Neutrophil (primary cell): ENCODE measurements around the gene AMHR2.
A peak's percentile ranks its signal among the peaks of the same experiment; 100 is the strongest.

Experiments used
- H3K27ac ChIP-seq: fragments of 200-600 bp; sonication (generic); 2 replicates; pipeline ENCODE4 v1.5.1; 2016; ENCODE audit warnings: mild to moderate bottlenecking, moderate library complexity
- H3K27me3 ChIP-seq: fragments of 200-600 bp; sonication (generic); 2 replicates; pipeline ENCODE4 v1.6.0; 2016; ENCODE audit warnings: mild to moderate bottlenecking
- H3K36me3 ChIP-seq: fragments of 200-600 bp; sonication (generic); 2 replicates; pipeline ENCODE4 v1.5.1; 2017
- H3K4me1 ChIP-seq, 2 experiments: fragments of 200-600 bp in 1 of 2; sonication (generic) in 1 of 2; 1 replicate in 1 of 2; 2 replicates in 1 of 2; pipeline versions ENCODE4 v1.5.1 to v1.6.1; 2013 to 2016; ENCODE audit warnings: low read depth in 1 of 2, low read length in 1 of 2, mild to moderate bottlenecking in 1 of 2, moderate library complexity in 1 of 2; ENCODE audit not compliant: control insufficient read depth in 1 of 2, insufficient read depth in 1 of 2
- H3K4me3 ChIP-seq, 2 experiments: fragments of 200-600 bp in 1 of 2; sonication (generic) in 1 of 2; 1 replicate in 1 of 2; 2 replicates in 1 of 2; pipeline ENCODE4 v1.5.1; 2013 to 2016; ENCODE audit warnings: low read depth in 1 of 2, low read length in 1 of 2, mild to moderate bottlenecking in 1 of 2, moderate library complexity in 1 of 2
- H3K9me3 ChIP-seq: fragments of 200-600 bp; sonication (generic); 2 replicates; pipeline ENCODE4 v1.5.1; 2016
- TF ChIP-seq, protein P1 (sequence below): fragments of 200-600 bp; sonication (generic); IDR thresholded peaks from 2 replicates; pipeline ENCODE4 v1.5.1; 2016; ENCODE audit warnings: antibody characterized with exemption

The AMHR2 gene

GRCh38 chr12:53466640-53467039 is 43.0 kb downstream of the AMHR2 start:
- no peaks in the 10 kb centered on the region for H3K27me3 ChIP-seq
- TF ChIP-seq, protein P1, sequence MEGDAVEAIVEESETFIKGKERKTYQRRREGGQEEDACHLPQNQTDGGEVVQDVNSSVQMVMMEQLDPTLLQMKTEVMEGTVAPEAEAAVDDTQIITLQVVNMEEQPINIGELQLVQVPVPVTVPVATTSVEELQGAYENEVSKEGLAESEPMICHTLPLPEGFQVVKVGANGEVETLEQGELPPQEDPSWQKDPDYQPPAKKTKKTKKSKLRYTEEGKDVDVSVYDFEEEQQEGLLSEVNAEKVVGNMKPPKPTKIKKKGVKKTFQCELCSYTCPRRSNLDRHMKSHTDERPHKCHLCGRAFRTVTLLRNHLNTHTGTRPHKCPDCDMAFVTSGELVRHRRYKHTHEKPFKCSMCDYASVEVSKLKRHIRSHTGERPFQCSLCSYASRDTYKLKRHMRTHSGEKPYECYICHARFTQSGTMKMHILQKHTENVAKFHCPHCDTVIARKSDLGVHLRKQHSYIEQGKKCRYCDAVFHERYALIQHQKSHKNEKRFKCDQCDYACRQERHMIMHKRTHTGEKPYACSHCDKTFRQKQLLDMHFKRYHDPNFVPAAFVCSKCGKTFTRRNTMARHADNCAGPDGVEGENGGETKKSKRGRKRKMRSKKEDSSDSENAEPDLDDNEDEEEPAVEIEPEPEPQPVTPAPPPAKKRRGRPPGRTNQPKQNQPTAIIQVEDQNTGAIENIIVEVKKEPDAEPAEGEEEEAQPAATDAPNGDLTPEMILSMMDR: no peak
- H3K36me3 ChIP-seq: peaks cover 100% of the 10 kb centered on the region
- H3K9me3 ChIP-seq: no peaks in the 10 kb centered on the region
- H3K4me3 ChIP-seq: no peak overlapping the region
- no peak overlapping the region for H3K27ac ChIP-seq
- H3K4me1 ChIP-seq: no peaks in the 10 kb centered on the region

DNA sequence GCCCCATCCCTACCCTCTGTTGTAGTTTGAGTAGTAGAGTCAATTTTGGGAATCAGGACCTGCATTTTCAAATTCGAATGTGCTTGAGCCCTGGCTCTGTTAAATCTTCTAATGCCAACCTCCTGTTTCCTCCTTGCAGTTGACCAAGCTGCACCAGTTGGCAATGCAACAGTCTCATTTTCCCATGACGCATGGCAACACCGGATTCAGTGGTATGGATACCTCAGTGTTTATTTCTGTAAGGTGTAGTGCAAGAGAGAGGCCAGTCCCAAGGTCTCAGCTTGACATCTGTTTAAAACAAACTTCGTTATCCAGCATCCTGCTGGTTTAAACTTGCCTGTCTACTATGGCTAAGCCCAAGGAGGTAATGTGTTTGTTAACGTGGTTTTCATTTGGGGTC is 43.4 kb downstream of the AMHR2 start:
- no peaks in the 10 kb centered on the region for H3K9me3 ChIP-seq
- no peaks in the 10 kb centered on the region for H3K4me1 ChIP-seq
- no peak overlapping the region for H3K27ac ChIP-seq
- no peak overlapping the region for H3K4me3 ChIP-seq
- H3K36me3 ChIP-seq: peaks cover 100% of the 10 kb centered on the region
- H3K27me3 ChIP-seq: no peaks in the 10 kb centered on the region
- TF ChIP-seq, protein P1: no peak

DNA sequence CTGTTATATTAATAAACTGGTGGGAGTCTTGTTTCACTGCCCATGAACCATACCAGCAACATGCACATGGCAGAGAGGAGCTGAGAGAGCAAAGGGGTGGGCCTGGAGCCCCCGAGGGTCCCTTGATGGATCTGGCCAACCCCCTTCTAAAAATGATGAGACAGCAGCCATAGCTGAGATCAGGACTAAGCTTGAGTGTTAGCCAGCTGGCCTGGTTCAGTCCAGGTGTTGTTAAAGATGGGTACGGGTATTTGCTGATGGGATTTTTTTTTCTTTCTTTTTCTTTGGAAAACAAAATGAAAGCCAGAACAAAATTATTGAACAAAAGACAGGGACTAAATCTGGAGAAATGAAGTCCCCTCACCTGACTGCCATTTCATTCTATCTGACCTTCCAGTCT is 44.2 kb downstream of the AMHR2 start:
- H3K9me3 ChIP-seq: no peaks in the 10 kb centered on the region
- H3K27me3 ChIP-seq: no peaks in the 10 kb centered on the region
- TF ChIP-seq, protein P1: no peak
- peaks cover 100% of the 10 kb centered on the region for H3K36me3 ChIP-seq
- no peak overlapping the region for H3K4me3 ChIP-seq
- H3K4me1 ChIP-seq: no peaks in the 10 kb centered on the region
- no peak overlapping the region for H3K27ac ChIP-seq

DNA sequence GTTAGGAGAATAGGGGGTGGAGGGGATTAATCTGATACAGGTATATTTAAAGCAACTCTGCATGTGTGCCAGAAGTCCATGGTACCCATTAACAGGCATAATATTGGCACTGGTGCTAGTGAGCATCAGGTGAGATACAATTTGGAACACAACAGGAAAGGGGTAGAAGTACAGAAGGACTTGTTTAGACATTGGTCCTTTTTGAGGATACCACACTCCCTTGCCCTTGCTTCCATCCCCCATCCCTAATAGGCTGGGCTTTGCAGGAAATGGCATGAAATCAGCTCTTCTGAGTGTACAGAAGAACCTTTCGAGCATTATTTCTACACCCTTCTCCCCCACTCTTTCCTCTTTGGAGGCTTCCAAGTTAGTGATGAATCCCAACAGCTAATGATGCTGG is 44.6 kb downstream of the AMHR2 start:
- H3K36me3 ChIP-seq: peaks cover 100% of the 10 kb centered on the region
- H3K27ac ChIP-seq: no peak overlapping the region
- no peaks in the 10 kb centered on the region for H3K9me3 ChIP-seq
- no peaks in the 10 kb centered on the region for H3K4me1 ChIP-seq
- H3K27me3 ChIP-seq: no peaks in the 10 kb centered on the region
- H3K4me3 ChIP-seq: no peak overlapping the region
- TF ChIP-seq, protein P1: no peak

DNA sequence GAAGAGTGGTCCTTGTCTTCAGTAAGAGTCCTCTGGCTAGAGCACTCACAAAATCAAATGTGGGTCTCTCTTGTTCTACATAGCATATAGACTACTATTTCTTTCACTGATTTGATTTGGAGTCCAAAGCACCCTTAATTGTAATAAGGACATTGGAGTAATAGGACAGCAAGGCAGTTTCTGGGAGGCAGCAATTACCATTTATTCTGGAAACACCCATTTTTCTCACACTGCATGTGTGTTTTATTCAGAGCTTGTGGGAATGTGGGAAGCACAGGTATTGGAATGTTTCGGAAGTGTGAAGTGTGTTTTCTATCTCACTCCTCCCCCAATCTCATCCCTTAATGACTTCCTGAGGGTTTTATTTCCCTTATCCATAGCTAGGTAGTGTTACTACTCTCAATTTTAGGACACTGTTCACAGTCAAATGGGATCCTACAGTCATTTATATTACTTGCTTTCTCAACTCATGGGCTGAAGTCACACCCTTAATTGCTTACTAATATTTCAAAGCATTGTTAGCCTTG is 48.5 kb downstream of the AMHR2 start:
- no peak overlapping the region for H3K4me3 ChIP-seq
- peak overlapping the region; percentile 11 for H3K27ac ChIP-seq
- H3K36me3 ChIP-seq: peaks cover 100% of the 10 kb centered on the region

More for the DNA sequence above, 48.5 kb downstream of the AMHR2 start:
- H3K4me1 ChIP-seq: no peaks in the 10 kb centered on the region
- H3K9me3 ChIP-seq: no peaks in the 10 kb centered on the region
- TF ChIP-seq, protein P1: no peak
- H3K27me3 ChIP-seq: no peaks in the 10 kb centered on the region
